ENCODE data around the gene MATCAP1. TPM values are rescaled to one million over a fixed set of nuclear protein-coding genes. Genes with fewer than 3 reads are reported as not detected.

MATCAP1 gene
- total and polyA plus RNA-seq, 2 donors (not counting 1 experiment from before 2014, with no cell fraction given) = 6.2 to 8.9 TPM

DNA sequence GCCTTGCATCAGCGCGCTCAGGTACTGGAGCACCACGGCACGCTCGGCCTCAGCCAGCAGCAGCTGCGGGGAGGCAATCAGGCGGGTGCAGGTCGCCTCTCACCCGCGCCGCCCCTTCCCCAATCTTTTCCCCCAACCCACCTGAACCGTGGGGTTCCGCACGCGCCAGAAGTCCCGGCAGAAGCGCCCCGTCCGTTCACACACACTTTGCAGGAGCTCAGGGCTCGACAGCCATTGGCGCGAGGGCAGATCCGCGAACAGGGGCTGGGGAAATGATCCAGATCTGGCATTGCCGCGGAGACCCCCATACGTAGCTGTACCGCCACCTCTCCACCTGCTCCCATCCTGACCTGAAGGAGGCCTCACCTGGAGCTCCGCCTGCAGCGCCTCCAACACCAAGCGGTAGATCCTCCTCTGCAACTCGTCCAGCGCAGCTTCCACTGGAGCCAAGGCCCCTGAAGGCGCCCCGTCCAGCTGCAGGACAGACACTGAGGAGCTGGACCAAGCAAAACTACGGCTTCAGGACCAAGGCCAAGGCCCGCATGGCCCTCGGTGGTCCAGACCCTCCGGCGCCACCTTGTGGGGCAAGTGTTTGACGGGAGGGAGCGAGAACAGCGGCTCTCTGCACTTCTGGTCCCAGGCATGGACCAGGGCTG, 1.4 kb upstream of the MATCAP1 start:
- Mint-ChIP-seq H3K4me3 (peak overlapping the region; percentile 93), H3K27me3 (peaks cover 11% of the 10 kb centered on the region), H3K9me3 (ENCODE audit: insufficient read depth) (no peaks in the 10 kb centered on the region), H3K4me1 (peaks cover 13% of the 10 kb centered on the region), H3K27ac (peak overlapping the region; percentile 82)
- Histone ChIP-seq H3K9me3 (ENCODE audit: control extremely low read depth in 1 of 3, control insufficient read depth in 2 of 3, insufficient read depth in 1 of 3, low read length in 2 of 3) (peaks cover 0 to 3% (median 0%) of the 10 kb centered on the region in 3 donors), H3K9ac (ENCODE audit: low read length) (no peak overlapping the region), H3K4me2 (replicated peaks; ENCODE audit: low read depth, low read length, poor library complexity, severe bottlenecking) (peak overlapping the region; percentile 99), H4K20me1 (ENCODE audit: control insufficient read depth, insufficient read depth, low read length, poor library complexity, severe bottlenecking) (no peaks in the 10 kb centered on the region), H3K79me2 (ENCODE audit: control insufficient read depth, insufficient read depth, low read length) (no peaks in the 10 kb centered on the region), H3K4me3 (ENCODE audit: control extremely low read depth in 1 of 5, extremely low read depth in 1 of 5, insufficient read depth in 1 of 5, low read depth in 2 of 5, low read length in 4 of 5) (peak overlapping the region in 2 of 5 experiments; percentile 69 to 95), H3K27ac (ENCODE audit: low read length in 2 of 2) (no peak overlapping the region), H2AFZ (ENCODE audit: insufficient read depth, low read depth, low read length, poor library complexity, severe bottlenecking) (peak overlapping the region; percentile 88), H3K27me3 (replicated peaks in 1 of 4; ENCODE audit: control extremely low read depth in 1 of 4, control insufficient read depth in 3 of 4, insufficient read depth in 4 of 4, low read length in 3 of 4) (peaks cover 0 to 31% (median 6%) of the 10 kb centered on the region in 4 experiments), H3K4me1 (ENCODE audit: control insufficient read depth in 2 of 2, insufficient read depth in 2 of 2, low read length in 2 of 2) (peaks cover 20 to 22% of the 10 kb centered on the region in 2 donors), H3K36me3 (replicated peaks in 1 of 2; ENCODE audit: control extremely low read depth in 1 of 2, control insufficient read depth in 1 of 2, extremely low read depth in 1 of 2, insufficient read depth in 2 of 2, low read length in 1 of 2) (no peaks in the 10 kb centered on the region)
- intact Hi-C loops (cut with micrococcal nuclease) = loop anchor here (1.0 to 2.0 kb wide), 4 partner anchors 62 to 238 kb away; partner anchors contain the start of genes FHOD1 and PHAF1
- POLR2A ChIA-PET = interaction anchor here (0.6 kb wide), 1 partner anchor 56 kb away, joined by 3 read pairs; no protein-coding TSS in a partner anchor
- CTCF ChIA-PET = interaction anchor here (0.7 to 2.5 kb wide), 27 partner anchors 8 to 296 kb away, joined by 3 to 27 read pairs (median 5); partner anchors contain the start of genes ATP6V0D1, FBXL8, FHOD1 and NOL3
- 20% methylated on average over 43 of the region's 43 CpGs for WGBS (ENCODE audit: insufficient coverage)
- peak; percentile 87 for DNase-seq
- ATAC-seq (ENCODE audit: low read depth) = peak; percentile 9
- TF ChIP-seq EZH2 (IDR thresholded peaks at IDR 0.05; ENCODE audit: borderline replicate concordance, insufficient read depth, low read depth, low read length, poor library complexity, severe bottlenecking) = no peak
- TF ChIP-seq, protein P1, sequence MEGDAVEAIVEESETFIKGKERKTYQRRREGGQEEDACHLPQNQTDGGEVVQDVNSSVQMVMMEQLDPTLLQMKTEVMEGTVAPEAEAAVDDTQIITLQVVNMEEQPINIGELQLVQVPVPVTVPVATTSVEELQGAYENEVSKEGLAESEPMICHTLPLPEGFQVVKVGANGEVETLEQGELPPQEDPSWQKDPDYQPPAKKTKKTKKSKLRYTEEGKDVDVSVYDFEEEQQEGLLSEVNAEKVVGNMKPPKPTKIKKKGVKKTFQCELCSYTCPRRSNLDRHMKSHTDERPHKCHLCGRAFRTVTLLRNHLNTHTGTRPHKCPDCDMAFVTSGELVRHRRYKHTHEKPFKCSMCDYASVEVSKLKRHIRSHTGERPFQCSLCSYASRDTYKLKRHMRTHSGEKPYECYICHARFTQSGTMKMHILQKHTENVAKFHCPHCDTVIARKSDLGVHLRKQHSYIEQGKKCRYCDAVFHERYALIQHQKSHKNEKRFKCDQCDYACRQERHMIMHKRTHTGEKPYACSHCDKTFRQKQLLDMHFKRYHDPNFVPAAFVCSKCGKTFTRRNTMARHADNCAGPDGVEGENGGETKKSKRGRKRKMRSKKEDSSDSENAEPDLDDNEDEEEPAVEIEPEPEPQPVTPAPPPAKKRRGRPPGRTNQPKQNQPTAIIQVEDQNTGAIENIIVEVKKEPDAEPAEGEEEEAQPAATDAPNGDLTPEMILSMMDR (IDR thresholded peaks at IDR 0.05) = peak; percentile 85

Data from B cell (primary cell).